T-helper 1 cell (primary cell): Measurements from ENCODE around the gene FERMT3.
"Not testable (repeated sequence)": the region's sequence is repeated elsewhere in the genome, so short reads cannot be mapped to it uniquely, and the experiment has no call there.

Experiments used
- DNase-seq, 5 donors: peaks; one replicate each; pipeline ENCODE4 v3.0.0-alpha.2; 2012 to 2020

The FERMT3 gene

DNA sequence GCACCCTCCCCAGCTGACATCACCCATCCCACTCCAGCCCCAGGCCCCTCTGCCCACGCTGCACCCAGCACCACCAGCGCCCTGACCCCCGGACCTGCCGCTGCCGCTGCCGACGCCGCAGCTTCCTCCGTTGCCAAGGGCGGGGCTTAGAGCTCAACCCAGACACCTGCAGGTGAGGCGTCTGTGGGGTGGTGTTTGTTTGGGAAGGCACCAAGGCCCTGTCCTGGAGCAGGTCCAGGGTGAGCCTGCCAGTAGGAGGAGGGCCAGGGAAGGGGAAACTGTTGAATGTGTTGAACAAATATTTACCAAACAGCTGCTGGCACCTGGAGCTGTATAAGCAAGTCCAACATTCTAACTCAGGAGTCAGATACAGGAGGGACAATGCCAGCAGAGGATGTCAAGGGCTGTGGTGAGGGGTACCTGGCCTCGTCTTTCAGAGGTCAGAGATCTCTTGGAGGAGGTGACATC is 31.0 kb downstream of the FERMT3 start:
- DNase-seq: no peak

DNA sequence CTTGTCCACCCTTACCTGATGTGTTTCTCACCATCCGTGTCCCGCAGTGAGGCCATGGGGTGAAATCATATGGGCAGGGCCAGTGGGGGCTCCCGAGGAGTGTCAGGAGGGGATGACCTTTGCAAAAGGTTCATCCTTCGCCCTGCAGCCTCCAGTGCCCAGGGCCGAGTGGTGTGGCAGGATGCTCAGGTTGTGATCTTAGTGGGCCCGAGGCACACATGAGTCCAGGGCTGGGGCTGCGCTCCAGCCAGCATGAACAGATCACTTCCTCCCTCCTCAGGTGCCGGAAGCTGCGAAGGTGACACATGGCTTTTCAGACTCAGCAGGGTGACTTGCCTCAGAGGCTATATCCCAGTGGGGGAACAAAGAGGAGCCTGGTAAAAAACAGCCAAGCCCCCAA is 31.6 kb downstream of the FERMT3 start:
- no peak for DNase-seq

DNA sequence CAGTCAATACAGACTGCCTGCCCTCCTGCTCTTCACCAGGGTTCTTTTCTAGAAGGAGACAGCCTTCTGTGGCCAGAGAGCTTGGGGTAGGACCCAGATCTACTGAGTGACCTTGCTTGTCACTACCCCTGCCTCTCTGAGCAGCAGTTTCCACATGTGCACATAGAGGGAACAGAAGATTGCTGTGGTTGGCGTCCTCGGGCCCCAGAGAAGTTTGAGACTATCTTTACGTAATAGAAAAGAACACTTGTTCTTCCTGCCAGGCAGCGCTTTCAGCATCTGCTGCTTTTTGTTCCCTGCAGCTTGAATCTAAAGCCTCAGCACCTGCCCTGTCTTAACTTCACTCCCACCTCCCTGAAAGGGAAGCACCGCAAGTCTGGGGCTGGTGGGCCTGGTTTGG is 32.5 kb downstream of the FERMT3 start:
- no peak for DNase-seq

DNA sequence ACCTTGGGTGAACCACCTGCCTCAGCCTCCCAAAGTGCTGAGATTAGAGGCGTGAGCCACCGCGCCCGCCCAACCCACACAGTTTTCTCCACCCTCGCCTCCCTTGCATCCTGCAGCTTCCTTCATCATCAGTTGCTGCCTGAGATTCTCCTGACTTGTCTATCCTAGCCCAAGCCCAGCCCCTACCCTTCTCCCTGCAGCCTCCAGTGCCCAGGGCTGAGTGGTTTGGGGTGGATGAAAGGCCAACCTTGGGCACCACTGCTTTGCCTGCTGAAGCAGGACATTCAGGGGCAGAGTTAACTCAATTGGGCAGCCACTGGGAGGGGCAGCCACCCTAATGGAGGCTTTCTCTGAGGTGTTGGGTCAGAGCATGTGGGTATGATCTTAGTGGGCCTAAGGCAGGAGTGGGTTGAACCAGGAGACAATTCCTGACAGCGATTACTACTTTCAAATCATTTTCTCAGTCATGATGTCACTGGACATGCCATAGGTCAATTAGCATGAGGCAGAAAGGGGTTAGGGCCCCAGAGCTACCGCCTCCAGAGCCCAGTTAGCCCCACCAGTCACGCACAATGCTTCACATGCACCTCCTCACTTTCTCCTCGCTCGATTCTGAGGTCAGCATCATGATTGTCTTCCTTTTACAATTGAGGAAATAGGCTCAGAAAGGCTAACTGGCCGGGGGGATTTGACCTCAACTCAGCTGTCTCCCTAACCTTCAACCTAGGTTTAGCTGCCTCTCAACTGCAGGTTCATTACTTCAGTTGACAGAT is 33.3 kb downstream of the FERMT3 start:
- no peak for DNase-seq

DNA sequence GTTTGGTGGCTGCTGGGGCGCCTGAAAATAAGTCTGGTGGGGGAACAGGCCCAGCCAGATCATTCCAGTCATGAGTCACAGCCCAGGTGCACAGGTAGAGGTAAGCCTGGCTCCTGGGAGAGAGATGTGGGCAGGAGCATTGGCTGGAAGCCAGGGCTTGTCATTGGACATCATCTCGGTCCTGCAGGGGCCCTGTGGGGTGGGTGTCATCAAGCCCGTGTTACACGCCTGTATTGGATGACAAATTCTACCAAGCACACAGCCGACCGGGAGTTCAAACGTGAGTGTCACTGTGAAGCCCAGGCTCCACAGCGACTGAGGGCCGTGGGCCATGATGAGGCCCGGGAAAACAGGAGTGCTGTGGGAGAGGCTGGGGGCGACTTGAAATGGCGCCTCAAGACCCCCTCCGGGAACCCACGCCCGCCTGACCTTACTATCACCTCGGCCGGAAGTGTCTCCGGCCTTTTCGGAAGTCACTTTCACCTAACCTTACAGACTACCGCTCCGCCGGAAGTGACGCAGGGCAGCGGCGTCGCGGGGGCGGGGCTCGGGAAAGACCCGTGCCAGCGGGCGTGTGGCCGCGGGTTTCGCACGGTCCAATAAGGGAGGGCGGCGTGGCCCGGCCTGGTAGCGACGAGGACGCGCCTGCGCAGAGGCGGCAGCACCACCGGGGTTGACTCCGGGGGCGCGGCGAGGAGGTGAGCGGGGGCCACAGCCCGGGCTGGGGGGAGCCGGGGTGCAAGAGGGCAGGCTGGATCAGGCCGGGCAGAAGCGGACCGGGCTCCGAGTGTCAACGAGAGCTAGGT is 34.1 kb downstream of the FERMT3 start, which contains the start of gene FKBP2:
Gene FKBP2 (plus strand): TSS at position 661 of the 806 bp plus-strand sequence. CDS start 1,293 bp downstream, outside the sequence.
- peak; percentile 96 to 99 (median 98) for DNase-seq

DNA sequence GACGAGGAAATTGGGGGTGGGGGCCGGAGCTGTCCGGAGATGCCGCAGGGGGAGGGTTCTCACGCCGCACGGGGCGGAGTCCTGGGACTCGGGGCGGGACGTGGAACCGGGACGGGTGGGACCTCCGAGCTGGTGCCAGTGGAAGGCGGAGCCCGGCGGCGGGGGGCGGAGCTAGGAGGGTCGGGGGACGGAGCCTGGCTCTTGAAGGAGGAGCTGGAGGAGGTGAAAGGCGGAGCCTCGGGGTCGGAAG is 34.6 kb downstream of the FERMT3 start:
- peak in 4 of 5 donors; percentile 99 to 100 (median 99) for DNase-seq

DNA sequence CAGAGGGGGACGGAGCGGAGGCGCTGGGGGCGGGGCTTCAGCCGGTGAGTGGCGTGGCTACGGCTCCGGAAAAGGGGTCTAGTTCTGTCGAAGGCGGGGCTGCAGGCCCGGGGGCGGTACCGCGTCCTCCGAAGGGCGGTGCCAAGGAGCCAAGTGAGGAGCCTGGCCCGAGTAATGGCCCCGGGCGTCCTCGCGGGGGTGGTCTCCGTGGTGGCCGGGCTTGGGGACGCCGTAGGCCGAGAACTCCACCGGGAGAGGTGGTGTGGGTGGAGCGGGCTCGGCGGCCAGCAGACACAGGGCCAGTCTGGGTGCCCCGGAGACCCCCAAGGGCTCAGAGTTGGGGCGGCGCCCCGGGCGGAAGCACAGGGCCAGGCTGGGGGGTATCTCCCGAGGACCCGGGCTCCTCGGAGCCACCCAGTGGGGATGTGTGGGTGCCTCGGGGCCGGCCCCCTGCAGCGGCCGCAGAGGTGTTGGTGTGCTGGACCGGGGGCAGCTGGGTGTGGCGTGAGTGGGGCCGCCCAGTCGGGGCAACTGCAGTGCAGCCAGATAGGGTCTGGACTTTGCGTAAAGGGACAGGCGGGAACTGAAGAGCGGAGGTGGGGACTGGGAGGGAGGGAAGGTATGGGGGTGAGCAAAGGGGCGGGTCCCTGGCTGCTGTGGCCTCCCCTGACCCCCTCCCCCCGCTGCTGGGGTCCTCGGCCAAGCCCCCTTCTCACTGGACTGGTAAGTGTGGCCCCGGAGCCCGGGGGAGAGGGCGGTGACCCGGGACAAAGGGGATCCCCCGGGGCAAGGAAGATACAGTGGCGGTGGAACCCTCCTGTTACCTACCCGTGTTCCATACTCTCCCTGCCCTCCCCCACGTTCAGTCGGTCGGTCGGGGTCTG is 35.2 kb downstream of the FERMT3 start:
- DNase-seq: peak in 1 of 5 donors; percentile 99

DNA sequence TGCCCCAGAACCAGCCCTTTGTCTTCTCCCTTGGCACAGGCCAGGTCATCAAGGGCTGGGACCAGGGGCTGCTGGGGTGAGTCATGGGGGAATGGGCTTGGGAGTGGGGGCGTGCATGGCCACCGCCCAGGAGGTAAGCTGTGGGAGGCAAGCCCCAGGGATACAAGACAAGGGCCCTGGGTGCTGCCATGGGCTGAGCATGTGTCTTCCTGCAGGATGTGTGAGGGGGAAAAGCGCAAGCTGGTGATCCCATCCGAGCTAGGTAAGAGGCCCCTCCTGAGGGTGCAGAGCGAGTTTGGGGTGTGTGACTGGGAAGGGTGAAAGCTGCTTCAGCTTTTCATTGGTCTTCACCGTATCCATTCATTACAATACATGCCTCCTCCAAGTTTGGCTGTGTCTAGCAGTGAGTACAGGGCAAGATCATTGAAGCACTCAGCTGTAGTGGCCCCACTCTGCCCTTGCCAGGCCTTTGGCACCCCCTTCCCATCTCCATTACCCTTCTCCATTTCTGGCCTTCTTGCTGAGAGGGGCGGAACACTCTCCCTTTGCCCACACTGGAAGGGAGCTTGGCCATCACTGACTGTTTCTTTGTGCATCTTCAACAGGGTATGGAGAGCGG is 36.8 kb downstream of the FERMT3 start:
- DNase-seq: no peak

DNA sequence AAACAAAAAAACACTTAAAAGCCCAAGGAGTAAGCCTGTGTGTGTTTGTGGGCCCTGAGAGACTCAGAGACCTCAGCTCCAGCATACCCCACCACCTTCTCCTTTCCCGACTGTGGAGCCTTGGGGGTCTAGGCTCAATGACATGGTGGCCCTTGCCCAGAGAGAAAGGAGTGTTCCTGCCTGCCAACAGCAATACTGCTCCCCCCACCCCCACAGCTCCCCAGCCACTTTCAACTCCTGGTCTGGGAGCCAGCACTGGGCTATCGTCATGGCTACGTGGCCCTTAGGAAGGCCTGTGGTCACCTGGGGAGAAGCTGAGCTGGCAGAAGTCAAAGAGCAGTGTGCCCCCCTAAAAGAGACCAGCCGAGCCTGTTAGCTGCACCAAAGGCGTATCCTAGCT is 37.6 kb downstream of the FERMT3 start:
- DNase-seq: no peak

DNA sequence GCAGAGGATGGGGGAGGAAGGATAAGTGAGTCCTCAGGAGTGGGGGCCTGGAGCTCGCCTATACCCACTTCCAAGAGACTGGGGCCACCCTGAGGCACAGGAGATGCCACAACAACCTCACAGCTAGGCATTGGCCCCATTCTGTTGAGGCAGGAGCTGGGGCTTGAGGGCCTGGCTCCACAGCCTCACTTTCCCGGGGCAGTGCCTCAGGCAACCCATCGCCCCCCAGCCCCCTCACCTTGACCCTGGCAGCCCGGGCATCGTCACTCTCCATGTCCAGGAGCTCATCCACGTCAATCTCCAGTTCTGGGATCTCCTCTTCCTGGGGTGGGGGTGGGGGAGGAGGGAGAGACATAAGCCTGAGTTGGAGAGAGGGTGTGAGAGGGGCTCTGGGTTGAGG is 38.4 kb downstream of the FERMT3 start:
- DNase-seq: no peak

DNA sequence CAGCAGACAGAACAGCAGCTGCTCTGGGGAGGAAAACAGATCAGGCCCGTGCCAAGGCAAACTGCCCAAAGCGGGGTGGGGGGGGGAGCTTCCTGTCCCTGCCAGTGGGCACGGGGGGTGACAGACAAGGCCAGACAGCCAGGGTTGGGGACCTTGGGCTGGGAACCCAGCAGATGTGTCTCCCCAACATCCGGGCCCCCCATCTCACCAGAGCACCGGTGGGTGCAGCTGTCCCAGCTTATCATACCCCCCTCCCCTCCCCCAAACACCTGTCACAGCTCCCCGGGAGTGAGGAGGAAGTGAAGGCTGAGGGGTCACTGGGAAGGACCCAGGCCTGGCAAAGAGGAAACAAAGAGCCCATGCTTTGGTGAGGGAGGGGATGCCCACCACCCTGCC is 38.9 kb downstream of the FERMT3 start:
- peak in 1 of 5 donors; percentile 30 for DNase-seq

DNA sequence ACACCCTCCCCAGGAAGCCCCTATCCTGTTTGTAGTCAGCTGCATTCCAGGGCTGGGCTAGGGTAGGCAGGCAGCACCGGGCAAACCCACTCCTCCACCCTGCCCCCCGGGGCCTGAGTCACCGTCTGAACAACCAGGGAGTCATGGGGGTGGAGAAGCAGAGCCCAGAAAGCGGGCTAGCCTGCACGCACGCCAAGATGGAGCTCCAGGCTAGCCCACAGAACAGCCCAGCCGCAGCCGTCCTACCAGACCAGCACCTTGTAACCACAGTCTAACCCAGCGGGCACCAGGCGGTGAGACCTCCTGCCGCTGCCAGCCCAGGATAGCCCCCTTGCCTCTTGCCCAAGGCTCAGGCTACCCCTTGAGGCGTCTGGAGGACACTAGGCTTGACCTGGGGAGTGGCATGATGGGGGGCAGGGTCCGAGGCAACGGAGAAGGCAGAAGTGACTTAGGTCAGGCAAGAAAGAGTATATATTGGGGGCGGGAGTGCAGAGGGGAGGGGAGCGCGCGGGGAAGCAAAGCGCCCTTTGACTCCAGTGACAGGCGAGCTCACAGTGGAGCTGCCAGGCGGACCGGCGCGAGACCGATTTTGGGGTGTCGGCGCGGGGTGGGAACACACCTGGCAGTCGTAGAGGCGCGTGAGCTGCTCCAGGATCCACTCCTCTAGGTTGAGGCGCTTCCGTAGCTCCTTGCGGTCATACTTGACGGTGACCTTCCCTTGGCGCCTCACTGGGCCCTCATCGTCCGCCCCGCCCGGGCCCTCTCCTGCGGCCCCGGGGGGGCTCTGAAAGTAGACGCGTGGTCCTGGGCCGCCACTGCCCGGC is 39.5 kb downstream of the FERMT3 start:
- peak in 4 of 5 donors; percentile 37 to 67 (median 52) for DNase-seq

DNA sequence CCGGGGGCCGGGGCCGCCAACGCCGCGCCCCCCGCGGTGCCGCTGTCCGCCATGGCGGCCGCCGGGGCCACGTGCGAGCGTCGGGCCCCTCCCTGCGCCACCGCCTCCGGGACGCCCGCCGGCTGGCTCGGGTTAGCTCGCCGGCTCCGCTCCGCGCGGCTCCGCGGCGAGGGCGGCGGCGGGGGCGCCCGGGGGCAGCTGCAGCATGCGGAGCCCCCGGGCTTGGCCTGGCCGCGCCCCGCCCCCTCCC is 40.0 kb downstream of the FERMT3 start:
- DNase-seq: not testable (repeated sequence)

DNA sequence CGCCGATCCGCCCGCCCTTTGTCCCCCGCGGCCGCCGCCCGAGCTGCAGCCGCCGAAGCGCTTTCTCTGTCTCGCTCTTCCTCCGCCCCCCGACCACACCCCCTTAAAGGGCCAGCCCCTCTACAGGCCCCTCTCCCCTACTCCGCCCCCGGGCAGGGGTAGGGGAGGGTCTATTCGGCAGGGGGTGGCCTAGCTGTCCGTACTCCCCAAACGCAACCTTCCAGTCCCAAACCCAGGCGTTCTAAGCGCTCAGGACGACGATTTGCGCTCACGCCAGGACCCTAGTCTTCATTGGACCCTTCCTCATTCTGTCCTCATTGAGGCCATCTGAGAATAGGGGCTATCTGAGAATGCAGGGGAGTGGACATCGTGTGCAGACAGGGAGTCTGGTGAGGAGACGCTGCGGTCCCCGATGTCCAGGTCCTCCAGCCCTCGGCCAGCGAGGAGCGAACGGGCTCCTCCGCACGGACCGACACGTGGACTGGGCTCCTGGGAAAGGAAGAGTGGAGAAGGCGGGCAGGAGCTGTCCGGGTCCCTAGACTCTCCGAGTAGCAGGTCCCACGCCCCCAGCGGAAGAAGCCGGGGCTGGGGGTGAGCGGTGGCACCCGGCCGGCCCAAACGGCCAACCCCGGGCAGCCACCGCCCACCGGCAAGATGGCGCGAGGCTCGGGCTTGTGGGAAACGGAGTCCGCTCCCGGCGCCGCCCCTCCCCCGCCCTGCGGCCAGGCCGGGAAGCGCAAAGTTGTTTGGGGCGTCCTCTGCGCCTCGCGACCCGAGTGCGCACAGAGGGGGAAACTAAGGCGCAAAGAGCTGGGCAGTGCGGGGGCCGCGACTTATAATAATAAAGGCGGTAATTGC is 40.6 kb downstream of the FERMT3 start, which contains the start of gene PPP1R14B:
Gene PPP1R14B (minus strand): TSS at position 73 of the 858 bp plus-strand sequence. CDS start 270 bp downstream, outside the sequence.
- peak; percentile 65 to 80 (median 71) for DNase-seq

DNA sequence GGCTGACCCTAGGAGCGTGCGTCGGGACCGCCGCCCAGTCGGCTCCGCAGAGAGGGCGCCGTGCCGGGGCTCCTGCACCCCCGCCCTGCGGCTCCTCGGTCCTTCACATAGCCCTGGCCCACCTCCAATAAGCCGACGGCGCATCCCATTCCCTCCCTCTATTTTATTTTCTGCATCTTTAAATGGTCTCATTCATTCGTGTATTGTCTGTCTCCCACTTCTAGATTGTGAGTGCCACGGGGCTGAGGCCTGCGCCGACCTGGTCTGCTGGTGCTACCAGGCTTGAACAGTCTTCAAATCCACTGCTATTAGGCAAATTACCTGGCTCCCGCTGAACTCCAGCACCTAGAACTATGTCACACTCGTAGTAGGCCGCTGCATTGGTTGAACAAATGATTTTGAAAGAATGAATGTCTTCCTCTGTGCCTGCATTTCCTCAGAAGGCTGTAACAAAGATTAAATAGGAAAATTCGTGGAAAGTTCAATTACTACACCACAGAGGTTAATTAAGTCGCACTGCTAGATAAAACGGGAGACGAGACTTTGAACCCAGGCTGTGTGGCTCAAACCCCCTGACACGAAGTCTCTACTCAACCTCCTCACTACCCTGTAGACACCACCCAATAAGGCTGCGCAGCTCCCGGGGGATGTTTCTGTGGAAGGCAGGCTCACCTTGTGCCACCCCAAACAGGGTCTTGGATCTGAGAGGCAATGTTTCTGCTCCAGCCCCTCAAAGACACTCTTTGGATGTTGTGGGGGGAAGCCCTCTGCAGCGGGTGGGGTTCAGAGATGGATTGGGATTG is 41.4 kb downstream of the FERMT3 start:
- DNase-seq: no peak

DNA sequence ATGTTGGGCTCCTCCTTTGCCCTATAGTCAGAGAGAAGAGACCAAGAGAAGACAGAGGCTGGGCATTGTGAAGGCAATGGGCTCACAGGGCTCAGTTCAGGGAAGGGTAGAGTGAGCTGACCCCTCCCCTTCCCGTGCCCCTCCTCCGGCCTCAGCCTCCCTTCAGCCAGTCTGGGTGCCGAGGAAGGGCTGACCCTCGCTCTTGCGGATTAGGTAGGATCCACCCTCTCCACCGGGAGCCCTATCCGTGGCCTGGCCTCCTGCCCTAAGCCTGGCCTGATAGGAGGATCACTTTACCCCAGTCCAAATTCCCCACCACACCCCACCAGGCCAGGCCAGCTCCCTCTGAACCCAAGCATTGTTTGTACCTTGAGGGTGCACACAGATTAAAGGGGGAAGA is 42.1 kb downstream of the FERMT3 start:
- DNase-seq: no peak

DNA sequence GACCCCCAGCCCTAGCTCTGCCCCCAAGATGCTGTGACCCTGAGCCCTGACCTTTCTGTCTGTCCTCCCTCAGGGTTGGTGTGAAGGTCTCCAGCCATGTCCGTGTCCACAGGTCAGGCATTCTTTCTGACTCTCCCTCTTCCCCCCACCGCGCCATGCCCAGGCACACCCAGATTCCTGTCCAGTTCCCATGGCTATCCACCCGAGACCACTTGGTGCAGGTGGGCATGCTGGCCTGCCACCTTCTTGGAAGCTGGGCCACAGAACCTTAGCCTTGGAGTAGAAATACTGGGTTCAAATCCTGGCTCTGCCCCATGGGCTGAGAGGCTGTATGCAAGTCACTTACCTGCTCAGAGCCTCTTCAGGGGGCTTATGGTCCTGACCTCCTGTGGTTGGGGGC is 42.5 kb downstream of the FERMT3 start:
- DNase-seq: no peak

DNA sequence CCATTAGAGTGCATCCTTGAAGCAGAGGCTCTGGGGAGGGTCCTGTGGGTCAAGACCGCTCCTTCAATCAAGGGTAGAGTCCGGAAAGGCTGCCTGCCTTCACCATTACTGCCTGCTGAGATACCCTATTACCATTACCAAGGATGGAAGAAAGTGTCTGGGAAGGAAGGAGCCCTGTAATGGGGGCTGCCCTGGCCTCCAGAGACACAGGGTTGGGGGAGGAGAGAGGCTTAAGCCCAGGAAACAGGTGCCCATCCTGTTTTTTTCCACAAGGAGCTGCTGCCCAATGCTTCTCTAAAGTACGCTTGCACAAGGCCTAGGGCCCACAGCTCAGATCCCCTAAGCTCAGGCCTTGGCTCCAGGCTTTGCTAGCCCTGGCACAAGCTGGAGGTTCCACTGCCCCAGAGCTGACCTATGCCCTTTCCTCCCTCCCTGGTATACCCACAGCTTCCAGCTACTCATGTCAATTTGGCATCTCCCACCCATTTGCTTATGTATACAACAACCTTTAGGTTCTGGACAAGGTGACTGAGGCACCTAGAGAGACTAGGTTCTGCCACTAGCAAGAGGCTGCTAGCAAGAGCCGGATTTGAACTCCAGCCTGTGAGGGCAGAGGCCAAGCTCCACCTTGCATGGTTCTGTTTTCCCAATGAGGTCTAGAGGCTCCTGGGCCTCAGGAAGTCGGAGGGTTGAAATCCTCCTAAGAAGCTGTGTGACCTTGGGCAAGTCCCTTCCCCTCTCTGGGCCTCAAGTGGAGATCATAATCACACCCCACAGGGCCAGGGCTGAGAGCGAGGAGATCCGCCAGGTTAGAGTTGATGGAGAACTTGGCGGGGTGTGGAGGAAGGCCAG is 43.3 kb downstream of the FERMT3 start:
- no peak for DNase-seq
